ENCODE data around the gene UBE2D2.

DNA sequence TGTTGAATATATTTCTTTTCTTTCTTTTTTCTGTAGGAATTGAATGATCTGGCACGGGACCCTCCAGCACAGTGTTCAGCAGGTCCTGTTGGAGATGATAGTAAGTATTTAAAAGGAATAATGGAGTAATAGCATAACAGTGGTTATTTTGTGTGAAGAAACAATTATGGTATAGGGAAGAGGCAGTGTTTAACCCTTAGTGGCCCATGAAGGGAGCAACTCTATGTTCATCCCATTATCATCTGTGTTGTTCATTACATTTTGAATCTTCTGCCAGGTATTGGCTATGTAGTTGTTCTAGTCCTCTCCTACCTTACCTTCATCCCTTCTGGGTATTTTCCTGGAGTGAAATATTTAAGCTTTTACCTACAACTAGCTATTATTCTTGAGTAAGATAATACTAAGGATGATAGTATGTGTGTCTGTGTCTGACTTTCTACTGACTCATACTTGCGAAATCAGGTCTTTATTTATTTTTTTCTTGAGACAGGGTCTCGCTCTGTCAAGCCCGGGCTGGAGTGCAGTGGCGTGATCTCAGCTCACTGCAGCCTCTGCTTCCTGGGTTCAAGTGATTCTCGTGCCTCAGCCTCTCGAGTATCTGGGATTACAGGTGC lies 39.3 kb downstream of the UBE2D2 start:
- TF ChIP-seq, protein P1, sequence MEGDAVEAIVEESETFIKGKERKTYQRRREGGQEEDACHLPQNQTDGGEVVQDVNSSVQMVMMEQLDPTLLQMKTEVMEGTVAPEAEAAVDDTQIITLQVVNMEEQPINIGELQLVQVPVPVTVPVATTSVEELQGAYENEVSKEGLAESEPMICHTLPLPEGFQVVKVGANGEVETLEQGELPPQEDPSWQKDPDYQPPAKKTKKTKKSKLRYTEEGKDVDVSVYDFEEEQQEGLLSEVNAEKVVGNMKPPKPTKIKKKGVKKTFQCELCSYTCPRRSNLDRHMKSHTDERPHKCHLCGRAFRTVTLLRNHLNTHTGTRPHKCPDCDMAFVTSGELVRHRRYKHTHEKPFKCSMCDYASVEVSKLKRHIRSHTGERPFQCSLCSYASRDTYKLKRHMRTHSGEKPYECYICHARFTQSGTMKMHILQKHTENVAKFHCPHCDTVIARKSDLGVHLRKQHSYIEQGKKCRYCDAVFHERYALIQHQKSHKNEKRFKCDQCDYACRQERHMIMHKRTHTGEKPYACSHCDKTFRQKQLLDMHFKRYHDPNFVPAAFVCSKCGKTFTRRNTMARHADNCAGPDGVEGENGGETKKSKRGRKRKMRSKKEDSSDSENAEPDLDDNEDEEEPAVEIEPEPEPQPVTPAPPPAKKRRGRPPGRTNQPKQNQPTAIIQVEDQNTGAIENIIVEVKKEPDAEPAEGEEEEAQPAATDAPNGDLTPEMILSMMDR (IDR thresholded peaks at IDR 0.05; ENCODE audit: low read depth, low read length): no peak
- no peak for TF ChIP-seq EZH2phosphoT487 (IDR thresholded peaks at IDR 0.05; ENCODE audit: low read depth)

All from OCI-LY3 (cell line).